ENCODE results near the gene ABCE1.

The ABCE1 gene

DNA sequence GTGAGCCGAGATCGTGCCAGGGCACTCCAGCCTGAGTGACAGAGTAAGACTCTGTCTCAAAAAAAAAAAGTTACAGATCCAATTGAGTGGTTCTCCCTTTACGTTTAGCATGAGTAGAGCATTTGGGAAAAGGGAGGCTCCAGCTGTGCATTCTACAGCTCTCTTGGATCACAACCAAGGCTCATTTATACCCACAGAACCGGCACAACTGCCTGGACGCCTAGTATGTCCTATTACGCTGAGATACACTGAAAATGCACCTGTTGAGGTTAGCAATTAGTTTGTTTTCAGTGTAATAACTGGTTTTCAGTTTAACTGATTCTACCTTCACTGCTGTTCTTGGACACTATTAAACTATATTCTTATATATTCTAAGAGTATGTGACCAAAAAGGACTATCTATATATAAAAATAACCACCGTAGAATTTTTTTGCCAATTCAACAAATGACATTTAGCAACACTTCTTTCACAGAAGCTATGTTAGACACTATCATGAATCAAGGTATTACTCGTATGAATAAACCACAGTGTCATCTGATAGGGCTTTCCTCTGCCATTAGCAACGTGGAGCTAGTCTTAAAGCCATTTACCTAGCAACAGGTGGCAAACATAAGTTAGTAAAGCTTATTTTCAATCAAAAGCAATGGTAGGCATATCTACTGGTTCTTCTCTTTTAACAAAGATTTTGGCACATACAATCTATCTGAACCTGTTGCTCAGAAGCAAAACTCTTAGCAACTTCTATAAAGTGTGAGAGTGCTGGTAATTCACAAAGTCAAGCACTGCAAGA is 78.7 kb downstream of the ABCE1 start:
- DNase-seq: no peak

DNA sequence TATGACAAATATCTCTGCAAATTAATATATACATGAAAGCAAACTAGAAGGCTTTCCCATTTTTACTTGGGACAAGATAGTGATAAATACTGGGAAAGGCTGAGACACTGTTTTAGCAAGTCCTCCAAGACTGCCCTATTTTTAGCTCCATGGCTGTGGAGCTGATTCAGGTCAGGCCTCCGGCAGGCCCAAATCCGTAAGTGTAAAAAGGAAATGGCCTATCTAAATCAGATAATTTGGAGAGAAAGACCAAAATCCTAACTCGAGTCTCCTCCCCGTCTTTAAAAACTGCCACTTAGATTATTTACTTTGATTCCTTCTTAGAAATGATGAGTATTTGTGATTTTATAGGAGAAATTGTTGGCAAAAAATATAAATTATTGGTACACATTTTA is 79.4 kb downstream of the ABCE1 start:
- DNase-seq: no peak

DNA sequence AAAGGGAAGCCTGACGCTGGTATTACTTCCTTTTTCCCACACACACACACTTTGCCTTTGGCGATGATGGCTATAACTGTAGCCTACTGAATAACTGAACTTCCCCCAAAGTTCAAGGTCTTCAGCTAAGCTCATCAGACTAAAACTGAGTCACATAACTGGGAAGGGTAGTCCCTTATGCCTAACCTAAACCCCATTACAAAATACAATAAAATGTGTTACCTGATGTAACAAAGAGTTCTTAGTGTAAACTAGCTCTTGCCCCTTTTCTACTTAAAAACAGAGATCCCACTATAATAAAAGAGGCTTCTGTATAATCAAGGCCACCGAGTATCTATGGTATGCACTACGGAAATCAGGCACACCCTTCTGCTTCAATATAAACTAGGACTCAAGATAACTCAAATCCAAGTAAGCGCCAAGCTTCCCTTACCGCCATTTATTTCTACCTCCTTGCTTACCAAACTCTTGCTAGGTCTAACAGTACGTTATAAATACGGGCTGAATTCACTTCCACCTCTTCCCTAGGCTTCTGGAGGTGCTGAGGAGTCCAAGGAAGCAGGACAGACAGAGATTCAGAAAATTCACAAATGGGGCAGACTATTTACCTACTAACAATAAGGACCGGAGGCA is 79.9 kb downstream of the ABCE1 start:
- DNase-seq: peak in 1 of 56 donors; percentile 10

DNA sequence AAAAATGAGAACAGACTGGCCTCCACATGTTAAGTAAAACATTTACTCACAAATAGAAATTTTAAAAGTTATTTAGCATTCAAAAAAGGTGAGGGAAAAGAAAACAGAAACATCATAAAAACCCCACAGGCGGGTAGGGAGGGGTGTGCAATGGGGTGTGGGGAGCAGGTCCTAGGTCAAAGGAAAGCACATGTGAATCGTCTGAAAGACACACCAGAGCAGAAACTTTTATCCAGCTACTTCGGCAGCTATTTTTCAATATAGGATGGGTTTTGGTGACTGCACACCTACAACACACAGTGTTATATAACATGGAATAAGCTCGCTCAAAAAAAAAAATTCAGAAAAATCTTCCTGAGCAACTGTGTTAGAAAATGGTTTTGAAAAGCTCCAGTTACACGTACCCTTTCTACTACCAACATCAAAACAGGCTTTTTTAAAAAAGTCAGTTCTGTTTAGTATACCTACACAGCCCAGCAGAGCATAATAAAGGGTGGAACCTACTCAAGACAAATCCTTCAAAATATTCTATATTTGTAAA is 80.7 kb downstream of the ABCE1 start:
- DNase-seq: no peak

Measured in nucleus accumbens (tissue), 56 donors.